ENCODE results near the gene SMIM45.
A peak's percentile ranks its signal among the peaks of the same experiment; 100 is the strongest.

SMIM45 gene

DNA sequence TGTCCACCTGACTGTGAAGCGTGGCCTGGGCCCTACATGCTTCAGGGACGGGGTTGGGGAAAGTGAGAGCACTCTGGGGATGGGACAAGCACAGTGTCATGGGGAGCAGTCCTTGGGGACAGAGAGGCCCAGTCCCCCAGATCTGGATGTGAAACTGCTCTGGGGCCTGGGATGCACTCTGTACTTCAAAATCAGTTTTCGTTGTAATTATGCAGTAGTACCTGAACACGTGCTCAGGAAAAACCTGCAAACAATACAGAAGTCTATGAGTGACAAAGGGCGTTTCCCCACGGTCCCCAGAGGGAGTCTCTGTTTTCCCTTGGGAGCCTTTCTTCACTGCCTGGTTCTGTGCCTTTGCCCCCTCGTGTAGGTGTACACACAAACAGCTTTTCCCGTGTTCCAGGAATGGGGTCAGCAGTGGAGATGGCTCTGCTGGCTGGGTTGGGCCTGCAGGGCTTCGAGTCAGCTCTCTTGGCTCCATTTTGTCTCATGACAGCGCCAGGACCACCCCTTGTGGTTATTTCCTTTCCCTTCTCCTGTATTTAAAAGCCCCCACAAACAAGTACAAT is 20.2 kb upstream of the SMIM45 start (continued):
- no peak for TF ChIP-seq ETV6 (conservative IDR thresholded peaks at IDR 0.05 in 1 of 2, IDR thresholded peaks at IDR 0.05 in 1 of 2; ENCODE audit: borderline replicate concordance in 1 of 2, low read depth in 1 of 2)
- 0 out of 2 replicates have a peak, but pooled peaks have one; percentile 17 for TF ChIP-seq SMC3 (IDR thresholded peaks at IDR 0.05; ENCODE audit: borderline replicate concordance, low read length)
- TF ChIP-seq FOXK2 (IDR thresholded peaks at IDR 0.05), result no peak
- TF ChIP-seq, protein P1, sequence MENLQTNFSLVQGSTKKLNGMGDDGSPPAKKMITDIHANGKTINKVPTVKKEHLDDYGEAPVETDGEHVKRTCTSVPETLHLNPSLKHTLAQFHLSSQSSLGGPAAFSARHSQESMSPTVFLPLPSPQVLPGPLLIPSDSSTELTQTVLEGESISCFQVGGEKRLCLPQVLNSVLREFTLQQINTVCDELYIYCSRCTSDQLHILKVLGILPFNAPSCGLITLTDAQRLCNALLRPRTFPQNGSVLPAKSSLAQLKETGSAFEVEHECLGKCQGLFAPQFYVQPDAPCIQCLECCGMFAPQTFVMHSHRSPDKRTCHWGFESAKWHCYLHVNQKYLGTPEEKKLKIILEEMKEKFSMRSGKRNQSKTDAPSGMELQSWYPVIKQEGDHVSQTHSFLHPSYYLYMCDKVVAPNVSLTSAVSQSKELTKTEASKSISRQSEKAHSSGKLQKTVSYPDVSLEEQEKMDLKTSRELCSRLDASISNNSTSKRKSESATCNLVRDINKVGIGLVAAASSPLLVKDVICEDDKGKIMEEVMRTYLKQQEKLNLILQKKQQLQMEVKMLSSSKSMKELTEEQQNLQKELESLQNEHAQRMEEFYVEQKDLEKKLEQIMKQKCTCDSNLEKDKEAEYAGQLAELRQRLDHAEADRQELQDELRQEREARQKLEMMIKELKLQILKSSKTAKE (IDR thresholded peaks at IDR 0.05; ENCODE audit: low read depth, poor library complexity, severe bottlenecking), result peak; percentile 79
- TF ChIP-seq PML (IDR thresholded peaks at IDR 0.05; ENCODE audit: low read length), result no peak
- TF ChIP-seq, protein P2, sequence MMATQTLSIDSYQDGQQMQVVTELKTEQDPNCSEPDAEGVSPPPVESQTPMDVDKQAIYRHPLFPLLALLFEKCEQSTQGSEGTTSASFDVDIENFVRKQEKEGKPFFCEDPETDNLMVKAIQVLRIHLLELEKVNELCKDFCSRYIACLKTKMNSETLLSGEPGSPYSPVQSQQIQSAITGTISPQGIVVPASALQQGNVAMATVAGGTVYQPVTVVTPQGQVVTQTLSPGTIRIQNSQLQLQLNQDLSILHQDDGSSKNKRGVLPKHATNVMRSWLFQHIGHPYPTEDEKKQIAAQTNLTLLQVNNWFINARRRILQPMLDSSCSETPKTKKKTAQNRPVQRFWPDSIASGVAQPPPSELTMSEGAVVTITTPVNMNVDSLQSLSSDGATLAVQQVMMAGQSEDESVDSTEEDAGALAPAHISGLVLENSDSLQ (IDR thresholded peaks at IDR 0.05), result peak; percentile 84
- TF ChIP-seq RBBP5 (conservative IDR thresholded peaks at IDR 0.05), result no peak
- TF ChIP-seq, protein P3, sequence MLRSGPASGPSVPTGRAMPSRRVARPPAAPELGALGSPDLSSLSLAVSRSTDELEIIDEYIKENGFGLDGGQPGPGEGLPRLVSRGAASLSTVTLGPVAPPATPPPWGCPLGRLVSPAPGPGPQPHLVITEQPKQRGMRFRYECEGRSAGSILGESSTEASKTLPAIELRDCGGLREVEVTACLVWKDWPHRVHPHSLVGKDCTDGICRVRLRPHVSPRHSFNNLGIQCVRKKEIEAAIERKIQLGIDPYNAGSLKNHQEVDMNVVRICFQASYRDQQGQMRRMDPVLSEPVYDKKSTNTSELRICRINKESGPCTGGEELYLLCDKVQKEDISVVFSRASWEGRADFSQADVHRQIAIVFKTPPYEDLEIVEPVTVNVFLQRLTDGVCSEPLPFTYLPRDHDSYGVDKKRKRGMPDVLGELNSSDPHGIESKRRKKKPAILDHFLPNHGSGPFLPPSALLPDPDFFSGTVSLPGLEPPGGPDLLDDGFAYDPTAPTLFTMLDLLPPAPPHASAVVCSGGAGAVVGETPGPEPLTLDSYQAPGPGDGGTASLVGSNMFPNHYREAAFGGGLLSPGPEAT (IDR thresholded peaks at IDR 0.05; ENCODE audit: low read depth), result peak; percentile 89
- TF ChIP-seq HDAC2 (IDR thresholded peaks at IDR 0.05), result no peak
- no peak for TF ChIP-seq SMAD5 (IDR thresholded peaks at IDR 0.05; ENCODE audit: low read depth)
- TF ChIP-seq, protein P4, sequence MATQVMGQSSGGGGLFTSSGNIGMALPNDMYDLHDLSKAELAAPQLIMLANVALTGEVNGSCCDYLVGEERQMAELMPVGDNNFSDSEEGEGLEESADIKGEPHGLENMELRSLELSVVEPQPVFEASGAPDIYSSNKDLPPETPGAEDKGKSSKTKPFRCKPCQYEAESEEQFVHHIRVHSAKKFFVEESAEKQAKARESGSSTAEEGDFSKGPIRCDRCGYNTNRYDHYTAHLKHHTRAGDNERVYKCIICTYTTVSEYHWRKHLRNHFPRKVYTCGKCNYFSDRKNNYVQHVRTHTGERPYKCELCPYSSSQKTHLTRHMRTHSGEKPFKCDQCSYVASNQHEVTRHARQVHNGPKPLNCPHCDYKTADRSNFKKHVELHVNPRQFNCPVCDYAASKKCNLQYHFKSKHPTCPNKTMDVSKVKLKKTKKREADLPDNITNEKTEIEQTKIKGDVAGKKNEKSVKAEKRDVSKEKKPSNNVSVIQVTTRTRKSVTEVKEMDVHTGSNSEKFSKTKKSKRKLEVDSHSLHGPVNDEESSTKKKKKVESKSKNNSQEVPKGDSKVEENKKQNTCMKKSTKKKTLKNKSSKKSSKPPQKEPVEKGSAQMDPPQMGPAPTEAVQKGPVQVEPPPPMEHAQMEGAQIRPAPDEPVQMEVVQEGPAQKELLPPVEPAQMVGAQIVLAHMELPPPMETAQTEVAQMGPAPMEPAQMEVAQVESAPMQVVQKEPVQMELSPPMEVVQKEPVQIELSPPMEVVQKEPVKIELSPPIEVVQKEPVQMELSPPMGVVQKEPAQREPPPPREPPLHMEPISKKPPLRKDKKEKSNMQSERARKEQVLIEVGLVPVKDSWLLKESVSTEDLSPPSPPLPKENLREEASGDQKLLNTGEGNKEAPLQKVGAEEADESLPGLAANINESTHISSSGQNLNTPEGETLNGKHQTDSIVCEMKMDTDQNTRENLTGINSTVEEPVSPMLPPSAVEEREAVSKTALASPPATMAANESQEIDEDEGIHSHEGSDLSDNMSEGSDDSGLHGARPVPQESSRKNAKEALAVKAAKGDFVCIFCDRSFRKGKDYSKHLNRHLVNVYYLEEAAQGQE (IDR thresholded peaks at IDR 0.05; ENCODE audit: low read depth, low read length), result no peak
- no peak for TF ChIP-seq RUNX3 (IDR thresholded peaks at IDR 0.05; ENCODE audit: low read length)
- no peak for TF ChIP-seq ZNF622 (IDR thresholded peaks at IDR 0.05)
- TF ChIP-seq CHD4 (IDR thresholded peaks at IDR 0.05), result no peak
- no peak for TF ChIP-seq ZSCAN29 (IDR thresholded peaks at IDR 0.05)
- TF ChIP-seq HDGF (IDR thresholded peaks at IDR 0.05), result no peak
- TF ChIP-seq RCOR1 (conservative IDR thresholded peaks at IDR 0.05; ENCODE audit: low read depth, low read length), result no peak
- peak; percentile 36; the same call in 1 of the 2 replicates for TF ChIP-seq USF2 (IDR thresholded peaks at IDR 0.05; ENCODE audit: borderline replicate concordance, low read depth, low read length)
- TF ChIP-seq TCF7 (IDR thresholded peaks at IDR 0.05; ENCODE audit: borderline replicate concordance), result no peak
- no peak for TF ChIP-seq ELK1 (IDR thresholded peaks at IDR 0.05; ENCODE audit: low read depth, low read length)
- no peak for TF ChIP-seq BACH1 (IDR thresholded peaks at IDR 0.05; ENCODE audit: borderline replicate concordance)
- TF ChIP-seq RAD51 (IDR thresholded peaks at IDR 0.05), result peak; percentile 80
